NCI-H82 (cell line): ENCODE data around the gene MACROH2A1.

ENCODE experiments used
- DNase-seq: peaks from one replicate; lab custom pipeline; 2025; lab: John Stamatoyannopoulos, UW

Gene MACROH2A1

DNA sequence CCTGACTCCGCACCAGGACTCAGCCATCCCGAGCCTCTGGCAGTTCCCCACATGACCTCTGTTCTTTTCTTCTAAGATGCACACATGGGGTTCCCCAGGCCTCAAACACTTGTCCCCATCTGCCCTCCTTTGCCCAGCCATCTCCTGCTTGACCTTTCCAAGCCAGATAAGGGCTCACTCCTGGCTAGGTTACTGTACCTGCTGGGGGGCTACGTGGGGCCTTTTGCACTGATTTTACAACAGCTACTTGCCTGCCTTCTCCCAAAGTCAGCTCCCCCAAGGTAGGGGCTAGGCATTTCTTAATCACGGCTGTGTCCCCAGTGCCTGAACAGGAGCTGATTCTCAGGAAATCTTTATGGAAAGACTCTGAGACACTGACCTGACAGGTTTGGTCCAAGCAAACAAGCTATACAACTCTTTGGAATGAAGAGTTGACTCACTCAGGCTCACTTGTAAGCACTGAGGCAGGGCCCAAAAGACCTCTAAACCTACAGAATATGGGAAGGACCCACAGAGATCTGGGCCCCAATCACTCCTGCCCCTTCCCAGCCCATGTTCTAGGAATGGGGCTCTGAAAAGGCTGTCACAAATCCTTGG, 2.5 kb downstream of the MACROH2A1 start:
- DNase-seq = no peak

DNA sequence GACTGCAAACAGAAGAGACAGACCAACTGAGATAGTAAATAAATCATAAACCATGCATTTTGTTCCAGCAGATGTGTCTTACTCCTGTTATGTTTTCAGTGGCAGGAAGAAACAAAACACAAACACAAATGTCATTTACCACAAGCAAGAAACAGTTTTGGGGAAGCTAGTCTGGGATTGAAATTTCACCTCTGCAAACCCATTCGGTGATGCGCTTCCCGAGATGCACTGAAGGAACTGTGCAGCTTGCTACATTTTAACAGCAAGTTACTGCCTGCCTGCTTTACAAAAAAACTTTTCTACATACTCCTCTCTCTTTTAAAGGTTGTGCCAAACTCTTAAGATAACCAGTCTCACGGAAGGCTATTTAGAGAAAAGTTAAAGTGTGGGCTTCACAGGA, 3.2 kb downstream of the MACROH2A1 start:
- DNase-seq = no peak

- DNase-seq = peak; percentile 93
These were observed 3.6 kb downstream of the MACROH2A1 start for GRCh38 chr5:135395451-135395850.

GRCh38 chr5:135394095-135394494, 4.9 kb downstream of the MACROH2A1 start:
- DNase-seq = no peak

DNA sequence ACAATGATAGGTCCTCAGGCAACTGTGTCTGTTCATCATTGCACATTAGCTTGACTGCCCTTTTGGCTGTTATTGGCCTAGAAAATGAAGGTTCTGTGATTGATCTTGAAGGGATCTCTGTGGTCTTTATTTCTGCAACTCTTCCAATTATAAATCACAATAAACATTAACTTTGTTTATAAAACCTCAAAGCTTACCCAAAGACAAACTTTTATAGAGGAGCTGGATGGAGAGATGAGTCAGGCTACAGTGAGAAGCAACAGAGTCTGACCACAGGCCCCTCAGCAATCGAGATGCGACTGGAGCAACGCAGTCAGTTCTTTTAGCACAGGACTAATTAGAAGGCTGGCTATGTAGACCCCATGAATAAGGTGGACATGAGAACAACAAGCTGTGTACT, 5.3 kb downstream of the MACROH2A1 start:
- no peak for DNase-seq

DNA sequence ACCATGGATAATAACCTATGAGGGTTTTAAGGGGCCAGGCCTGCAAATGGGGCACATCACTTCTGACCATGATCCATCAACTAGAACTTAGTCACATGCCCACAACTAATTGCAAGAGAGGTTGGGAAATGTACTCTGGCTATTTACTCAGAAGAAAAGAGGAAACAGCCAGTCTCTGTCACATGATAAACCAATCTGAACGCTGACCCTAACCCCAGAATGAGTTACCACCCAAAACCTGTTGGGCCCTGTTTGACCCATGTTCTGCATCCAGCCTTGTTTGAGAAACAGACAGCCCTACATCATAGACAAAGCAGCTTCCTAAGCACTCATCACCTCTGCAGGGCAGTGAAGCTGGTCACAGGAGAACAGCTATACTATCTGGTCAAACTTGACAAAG, 5.8 kb downstream of the MACROH2A1 start:
- DNase-seq = no peak

DNA sequence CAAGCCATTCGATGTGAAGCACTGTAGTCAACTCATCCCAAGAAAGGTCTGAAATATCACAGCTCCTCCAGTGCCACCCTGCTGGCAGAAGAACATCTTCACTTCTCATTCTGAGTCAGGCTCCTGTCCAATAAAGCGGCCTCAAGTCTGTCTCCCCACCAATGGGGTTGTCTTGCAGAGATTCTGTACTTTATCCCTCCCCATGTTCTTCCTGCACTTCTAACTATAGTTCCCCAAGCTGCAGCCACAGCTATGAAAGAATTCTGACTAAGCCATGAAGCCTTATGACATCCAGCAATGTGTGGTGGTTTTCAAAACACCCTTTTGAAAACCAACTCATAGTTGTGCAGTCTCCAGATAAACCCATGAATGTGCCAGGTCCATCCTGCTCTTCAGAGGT, 6.8 kb downstream of the MACROH2A1 start:
- no peak for DNase-seq

DNA sequence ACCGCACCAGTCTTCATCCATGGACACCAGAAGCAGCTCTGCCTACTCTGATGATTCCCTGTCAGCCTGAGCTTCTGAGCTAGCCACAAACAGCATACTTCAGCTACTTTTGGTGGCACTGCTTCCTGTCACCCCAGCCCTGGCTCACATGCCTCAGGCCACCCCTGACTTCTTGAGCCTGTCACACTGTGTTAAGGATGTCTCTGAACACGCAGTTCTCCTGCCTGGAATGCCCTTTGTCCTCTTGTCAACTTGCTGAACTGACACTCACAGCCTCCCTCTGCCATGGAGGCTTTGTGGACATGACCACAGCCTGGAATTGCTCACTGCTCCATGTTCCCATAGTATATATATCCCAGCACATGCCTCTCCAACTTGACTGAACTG, 7.2 kb downstream of the MACROH2A1 start:
- no peak for DNase-seq

DNA sequence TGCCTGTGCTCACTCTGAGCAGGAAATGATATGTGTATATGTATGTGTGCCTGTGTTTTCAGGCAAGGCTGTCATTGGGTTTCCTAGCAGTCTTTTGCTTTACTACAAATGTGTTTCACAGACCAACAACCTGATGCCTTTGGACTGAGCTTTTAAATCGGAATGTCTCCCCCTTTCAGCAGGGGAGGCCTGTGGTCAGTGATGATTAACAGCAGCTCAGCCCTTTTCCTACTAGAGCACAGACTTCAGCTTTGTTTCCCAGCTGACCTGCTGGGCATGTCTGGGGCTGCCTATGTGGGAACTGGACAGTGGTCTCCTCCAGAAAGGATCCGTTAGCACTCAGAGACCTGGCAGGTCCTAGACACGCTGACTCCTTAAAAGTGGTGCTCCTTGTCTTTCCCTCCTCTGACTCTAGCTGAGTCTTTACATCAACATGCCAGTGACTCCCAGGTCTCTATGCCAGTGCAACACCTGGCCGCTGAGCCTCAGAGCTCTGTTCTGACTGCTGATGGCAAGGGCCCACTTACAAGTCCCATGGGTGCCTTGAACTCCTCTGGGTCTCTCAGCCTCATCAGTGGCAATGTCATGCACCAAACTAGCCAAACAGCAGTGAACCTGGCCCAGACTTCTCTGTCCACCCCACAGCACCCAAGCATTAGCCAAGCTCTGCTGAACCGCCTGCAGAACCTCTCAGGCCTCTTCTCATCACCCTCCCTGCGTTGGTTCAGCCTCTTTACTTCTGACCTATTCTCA, 7.7 kb downstream of the MACROH2A1 start:
- no peak for DNase-seq

DNA sequence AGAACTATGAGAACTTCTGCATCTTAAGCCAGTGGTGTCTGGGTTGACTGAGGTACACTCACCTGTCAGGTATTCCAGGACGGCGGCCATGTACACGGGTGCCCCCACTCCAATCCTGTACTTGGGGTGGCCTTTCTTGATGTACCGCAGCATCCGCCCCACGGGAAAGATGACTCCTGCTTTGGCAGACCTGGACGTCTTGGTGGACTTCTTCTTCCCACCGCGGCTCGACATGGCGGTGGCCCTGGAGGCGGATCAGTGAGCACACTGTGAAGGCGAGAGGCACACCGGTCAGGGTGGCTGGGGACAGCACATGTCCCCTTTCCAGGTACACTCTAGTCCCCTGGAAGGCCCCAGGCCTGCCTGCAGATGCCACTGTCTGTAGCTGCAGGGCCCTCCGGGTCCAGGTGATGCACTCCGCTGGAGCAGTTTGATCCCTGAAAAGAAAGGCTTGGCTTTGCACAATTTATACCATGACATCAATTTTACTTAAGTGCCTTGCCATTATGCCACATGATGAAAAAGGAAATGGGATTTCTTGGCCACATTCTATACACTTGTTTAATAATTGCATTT, 10.1 kb downstream of the MACROH2A1 start:
- DNase-seq = no peak

- no peak for DNase-seq
These were observed 11.4 kb downstream of the MACROH2A1 start for GRCh38 chr5:135387629-135387960.

- DNase-seq = no peak
These were observed 12.0 kb downstream of the MACROH2A1 start for GRCh38 chr5:135386886-135387628.

- no peak for DNase-seq
These were observed 12.9 kb downstream of the MACROH2A1 start for GRCh38 chr5:135386096-135386495.

DNA sequence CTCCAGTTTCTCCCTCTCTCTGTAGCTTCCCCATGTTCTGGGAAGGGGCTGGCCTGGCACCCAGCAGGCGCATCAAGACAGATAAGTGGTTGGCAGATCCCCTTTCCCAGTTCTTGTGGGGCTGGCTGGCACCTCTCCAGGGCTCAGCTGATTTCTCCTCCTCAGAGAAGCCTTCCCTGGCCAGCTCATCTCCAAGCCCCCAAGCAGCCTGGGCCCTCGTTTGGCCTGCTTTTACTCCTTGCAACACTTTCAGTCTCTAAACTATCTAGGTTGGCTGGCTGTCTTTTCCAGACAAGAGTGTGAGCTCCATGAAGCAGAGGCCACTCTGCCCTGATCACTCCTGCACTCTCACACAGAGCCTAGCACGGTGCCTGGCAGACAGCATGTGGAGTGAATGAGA, 13.5 kb downstream of the MACROH2A1 start:
- no peak for DNase-seq

- no peak for DNase-seq
These were observed 14.1 kb downstream of the MACROH2A1 start for GRCh38 chr5:135384898-135385297.

GRCh38 chr5:135383803-135384495, 15.1 kb downstream of the MACROH2A1 start:
- DNase-seq = no peak

- DNase-seq = no peak
These were observed 16.1 kb downstream of the MACROH2A1 start for GRCh38 chr5:135382981-135383380.

DNA sequence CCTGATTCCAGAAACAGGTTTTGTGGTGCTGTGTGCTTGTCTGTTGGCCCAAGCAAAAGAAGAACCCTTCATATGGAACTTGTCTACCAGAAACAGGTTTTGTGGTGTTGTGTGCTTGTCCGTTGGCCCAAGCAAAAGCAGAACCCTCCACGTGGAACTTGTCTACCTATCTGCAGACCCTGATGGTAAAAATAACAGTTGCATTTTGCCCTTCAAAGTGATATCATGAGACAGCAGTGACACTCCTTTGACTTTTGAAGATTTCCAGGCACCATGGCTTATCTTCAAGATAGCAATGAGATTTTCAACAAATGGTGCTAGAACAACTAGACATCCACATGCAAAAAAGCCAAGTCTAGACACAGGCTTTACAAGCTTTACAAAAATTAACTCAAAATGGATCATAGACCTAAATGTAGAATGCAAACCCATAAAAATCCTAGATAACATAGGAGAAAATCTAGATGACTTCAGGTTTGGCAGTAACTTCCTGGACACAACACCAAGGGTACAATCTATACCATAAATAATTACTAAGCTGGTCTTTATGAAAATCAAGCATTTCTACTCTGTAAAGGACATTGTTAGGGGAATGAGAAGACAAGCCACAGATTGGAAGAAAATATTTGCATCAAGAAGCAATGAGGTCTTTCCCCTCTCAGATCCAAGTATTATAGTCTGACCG, 16.8 kb downstream of the MACROH2A1 start:
- no peak for DNase-seq

GRCh38 chr5:135379046-135379654, 19.9 kb downstream of the MACROH2A1 start:
- no peak for DNase-seq

- DNase-seq = no peak
These were observed 21.0 kb downstream of the MACROH2A1 start for GRCh38 chr5:135377751-135378680.
